Stimulated activated effector memory CD8-positive, alpha-beta T cell treated with anti-CD3 and anti-CD28 coated beads, Interleukin-12 subunit alpha, Interleukin-12 subunit beta, amount 100 ng/mL, for 72 hours (primary cell): ENCODE measurements around the gene SCYL1.

Source experiments
- ATAC-seq: fragments of 150-1000 bp; cut with Tn5 transposase; 2 replicates; pipeline ENCODE4 v1.10.0; 2021
- DNase-seq, 2 donors: peaks; one replicate each; pipeline ENCODE4 v3.0.0; 2021 to 2022; ENCODE audit warnings: low spot score in 2 of 2
- H3K27ac Mint-ChIP-seq: one replicate; pipeline ENCODE4 v1.8.0; 2022; ENCODE audit warnings: mild to moderate bottlenecking, mixed read lengths
- H3K36me3 Mint-ChIP-seq: one replicate; pipeline ENCODE4 v1.8.0; 2022; ENCODE audit warnings: mild to moderate bottlenecking, mixed read lengths
- H3K4me1 Mint-ChIP-seq: one replicate; pipeline ENCODE4 v1.8.0; 2022; ENCODE audit warnings: mixed read lengths
- H3K4me3 Mint-ChIP-seq: one replicate; pipeline ENCODE4 v1.8.0; 2022; ENCODE audit warnings: mild to moderate bottlenecking, mixed read lengths
- H3K9me3 Mint-ChIP-seq: one replicate; pipeline ENCODE4 v1.8.0; 2022; ENCODE audit warnings: mixed read lengths

The SCYL1 gene

DNA sequence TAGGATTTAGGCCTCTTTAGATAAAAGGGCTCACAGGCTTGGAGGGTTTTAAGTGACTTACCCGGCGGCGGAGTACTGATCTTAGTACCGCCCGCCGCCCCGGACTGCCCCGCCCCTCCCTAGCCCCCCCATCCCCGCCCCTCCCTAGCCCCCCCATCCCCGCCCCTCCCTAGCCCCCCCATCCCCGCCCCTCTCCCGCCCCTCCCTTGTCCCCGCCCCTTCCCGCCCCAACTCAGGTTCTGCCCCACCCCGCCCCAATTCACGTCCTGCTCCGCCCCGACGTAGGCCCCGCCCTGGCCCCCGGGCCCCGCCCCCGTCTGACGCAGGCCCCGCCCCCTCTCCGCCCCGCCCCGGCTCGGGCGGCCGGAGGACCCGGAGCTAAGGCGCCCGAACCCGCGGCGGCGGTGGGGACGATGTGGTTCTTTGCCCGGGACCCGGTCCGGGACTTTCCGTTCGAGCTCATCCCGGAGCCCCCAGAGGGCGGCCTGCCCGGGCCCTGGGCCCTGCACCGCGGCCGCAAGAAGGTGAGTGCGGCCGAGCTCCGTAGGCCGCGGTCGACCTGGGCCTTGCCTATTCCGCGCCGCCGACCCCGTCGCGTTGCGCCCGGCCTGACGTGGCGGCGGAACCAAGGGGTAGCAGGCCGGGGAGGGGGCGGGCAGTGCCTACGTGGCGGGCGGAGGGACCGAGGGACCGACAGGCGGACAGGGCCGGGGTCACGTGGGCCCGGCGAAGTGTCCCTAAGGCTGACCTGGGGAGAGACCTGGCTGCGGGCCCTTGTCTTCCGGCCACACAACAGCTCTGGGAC is at the start of gene SCYL1:
Gene SCYL1 (plus strand): TSS at position 343 of the 805 bp plus-strand sequence. CDS start 71 bp downstream, at position 414.
- Mint-ChIP-seq H3K9me3 (no peaks in the 10 kb centered on the region), H3K4me1 (peaks cover 46% of the 10 kb centered on the region), H3K4me3 (peak within 1 kb of the TSS; percentile 84), H3K27ac (peak within 1 kb of the TSS; percentile 90), H3K36me3 (peaks cover 25% of the 10 kb centered on the region)
- ATAC-seq (peak; percentile 87), DNase-seq (peak; percentile 74 to 86)

DNA sequence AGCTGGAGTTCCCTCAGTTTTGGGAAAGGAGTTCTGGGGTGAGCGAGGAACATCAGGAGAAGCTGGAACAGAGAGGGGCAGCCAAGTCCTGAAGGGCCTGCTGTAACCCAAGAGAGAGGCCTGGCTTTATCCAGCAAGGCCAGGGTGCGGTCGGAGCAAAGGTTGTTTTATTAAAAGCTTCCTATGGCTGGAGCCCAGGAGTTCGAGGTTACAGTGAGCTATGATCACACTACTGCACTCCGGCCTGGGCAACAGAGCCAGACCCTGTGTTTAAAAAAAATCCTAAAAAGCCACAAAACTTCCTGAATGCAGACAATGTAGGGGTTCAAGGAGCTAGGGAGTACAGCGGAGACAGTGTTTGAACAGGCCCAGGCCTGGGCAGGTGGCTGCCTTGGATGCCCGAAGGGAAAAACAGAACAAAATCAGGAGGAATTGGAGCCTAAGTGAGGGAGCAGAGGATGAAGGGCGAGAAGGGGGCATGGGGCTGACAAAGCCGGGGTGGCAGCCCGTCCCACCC is 48.2 kb upstream of the SCYL1 start:
- H3K27ac Mint-ChIP-seq = peak overlapping the region; percentile 98
- peaks cover 31% of the 10 kb centered on the region for H3K4me1 Mint-ChIP-seq
- H3K4me3 Mint-ChIP-seq = peak overlapping the region; percentile 95
- no peak for DNase-seq
- ATAC-seq = no peak
- H3K36me3 Mint-ChIP-seq = peaks cover 22% of the 10 kb centered on the region
- no peaks in the 10 kb centered on the region for H3K9me3 Mint-ChIP-seq

DNA sequence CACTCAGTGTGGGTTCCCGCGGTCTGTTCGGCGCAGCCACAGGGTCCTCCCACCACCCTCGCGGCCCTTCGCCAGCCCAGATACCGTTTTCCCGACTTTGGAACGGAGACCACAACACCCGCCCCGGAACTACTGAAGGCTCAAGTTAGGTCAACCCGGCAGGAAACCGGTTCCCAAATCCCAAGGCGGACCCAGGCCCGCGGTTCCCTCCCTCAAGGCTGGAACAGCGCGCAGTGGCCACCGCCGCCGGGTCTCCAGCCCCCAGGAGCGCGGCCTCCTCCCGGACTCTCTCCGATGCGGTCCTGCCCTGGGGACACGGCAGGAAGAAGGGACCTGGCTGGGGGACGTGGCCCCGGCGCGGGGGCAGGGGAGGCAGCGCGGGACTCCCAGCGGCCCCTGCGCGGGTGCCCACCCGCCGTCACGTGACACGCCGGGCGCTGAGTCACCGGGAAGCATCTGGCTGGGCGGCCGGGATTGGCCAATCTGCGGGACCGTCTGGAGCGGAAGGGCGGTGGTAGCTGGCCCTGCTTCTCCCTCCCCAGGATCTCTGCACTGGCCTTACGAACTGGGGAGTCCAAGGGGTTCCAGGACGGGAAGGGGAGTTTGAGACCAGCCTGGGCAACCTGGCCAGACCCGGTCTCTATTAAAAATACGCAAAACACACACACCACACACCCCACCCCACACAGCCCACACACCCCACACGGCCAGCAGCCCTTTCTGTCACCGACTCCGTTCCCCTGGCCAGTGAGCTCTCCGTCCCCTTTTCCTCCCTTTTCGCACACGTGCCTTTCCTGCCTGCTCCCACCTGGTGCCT is 47.5 kb upstream of the SCYL1 start:
- no peaks in the 10 kb centered on the region for H3K9me3 Mint-ChIP-seq
- H3K4me3 Mint-ChIP-seq = peak overlapping the region; percentile 95
- peaks cover 25% of the 10 kb centered on the region for H3K4me1 Mint-ChIP-seq
- H3K36me3 Mint-ChIP-seq = peaks cover 22% of the 10 kb centered on the region
- peak overlapping the region; percentile 98 for H3K27ac Mint-ChIP-seq
- ATAC-seq (peak; percentile 93), DNase-seq (peak; percentile 87 to 96)

DNA sequence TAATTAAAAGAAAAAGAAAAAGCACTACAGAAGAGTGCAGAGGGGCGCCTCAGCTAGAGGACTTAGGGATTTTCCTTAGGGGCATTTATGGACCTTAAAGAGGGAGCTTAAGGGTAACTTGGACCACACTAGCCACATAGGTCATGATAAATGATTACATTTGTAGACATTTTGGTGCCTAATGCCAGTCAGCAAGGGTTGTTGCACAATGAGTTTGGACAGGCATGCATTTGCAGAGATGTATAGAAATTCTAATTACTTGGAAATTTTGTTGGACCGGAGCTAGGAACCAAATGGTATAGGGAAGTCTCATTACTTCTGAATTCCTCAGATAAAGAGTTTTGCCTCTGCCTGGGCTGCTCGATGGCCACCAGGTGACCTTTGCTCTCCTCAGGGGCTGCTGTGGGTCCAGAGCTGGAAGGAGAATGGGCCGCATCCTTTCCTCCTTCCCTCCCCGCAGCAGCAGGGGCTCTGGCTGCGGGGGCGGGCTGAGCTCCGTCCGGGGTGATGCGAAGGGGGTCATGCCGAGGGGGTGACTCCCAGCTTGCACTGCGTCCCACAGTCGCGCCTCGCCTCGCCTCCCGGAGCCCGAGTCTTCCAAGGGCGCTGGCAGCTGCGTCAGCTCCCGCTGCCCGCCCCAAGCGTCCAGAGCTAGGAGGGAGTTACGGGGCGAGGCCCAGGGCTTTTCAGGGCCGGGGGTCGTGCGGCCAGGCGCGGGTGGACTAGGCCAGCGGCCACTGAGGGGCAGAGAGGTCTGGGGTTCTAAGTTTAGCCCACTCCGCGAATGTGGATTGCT is 46.3 kb upstream of the SCYL1 start:
- DNase-seq (no peak), ATAC-seq (no peak)
- Mint-ChIP-seq H3K4me1 (peaks cover 25% of the 10 kb centered on the region), H3K9me3 (no peaks in the 10 kb centered on the region), H3K27ac (peak overlapping the region; percentile 98), H3K4me3 (peak overlapping the region; percentile 95), H3K36me3 (peaks cover 22% of the 10 kb centered on the region)

DNA sequence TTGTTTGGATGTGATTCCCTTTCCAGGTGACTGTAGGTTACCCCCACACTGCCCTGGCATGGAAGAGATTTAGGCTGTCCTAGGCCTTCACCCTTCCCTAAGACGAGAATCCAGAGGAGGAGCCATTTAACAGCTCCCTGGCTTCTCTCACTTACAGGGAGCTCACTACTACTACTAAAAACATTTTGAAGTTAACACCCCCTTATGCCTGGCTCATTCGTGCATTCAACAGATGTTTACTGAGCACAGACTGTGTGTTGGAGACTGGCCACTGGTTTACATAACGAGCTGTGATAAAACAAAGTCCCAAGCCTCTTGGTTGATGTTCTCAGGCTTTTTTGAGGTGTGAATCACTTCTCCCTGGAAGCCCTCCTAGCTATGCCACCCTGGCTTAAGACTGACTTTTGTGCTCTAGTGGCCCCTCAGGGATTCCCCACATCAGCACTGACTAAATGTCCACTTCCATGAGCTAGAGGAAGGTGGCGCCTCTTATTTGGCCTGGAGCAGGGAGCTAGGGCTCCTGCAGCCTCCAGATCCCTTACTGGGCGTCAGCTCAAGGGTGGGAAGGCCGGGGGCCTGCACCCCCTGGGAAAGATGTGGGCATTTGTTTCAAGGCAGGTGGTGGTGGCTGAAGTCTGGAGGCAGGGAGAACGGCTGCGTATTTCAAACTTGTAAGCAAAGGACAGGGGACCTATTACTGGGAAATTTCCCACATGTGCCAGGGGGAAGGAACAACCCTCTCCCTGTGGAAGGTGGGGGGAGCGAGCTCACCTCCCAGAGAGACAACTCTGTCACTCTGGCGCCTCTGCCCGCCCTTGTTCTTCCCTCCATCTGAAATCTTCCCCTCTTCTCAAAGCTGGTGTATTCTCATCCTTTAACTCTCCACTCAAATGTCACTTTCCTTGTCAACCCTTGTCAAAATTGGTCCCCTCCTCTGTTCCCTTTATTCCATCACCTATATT is 45.4 kb upstream of the SCYL1 start:
- Mint-ChIP-seq H3K4me3 (no peak overlapping the region), H3K27ac (peak overlapping the region; percentile 65), H3K36me3 (peaks cover 22% of the 10 kb centered on the region), H3K9me3 (no peaks in the 10 kb centered on the region), H3K4me1 (peaks cover 25% of the 10 kb centered on the region)
- ATAC-seq = no peak
- no peak for DNase-seq

DNA sequence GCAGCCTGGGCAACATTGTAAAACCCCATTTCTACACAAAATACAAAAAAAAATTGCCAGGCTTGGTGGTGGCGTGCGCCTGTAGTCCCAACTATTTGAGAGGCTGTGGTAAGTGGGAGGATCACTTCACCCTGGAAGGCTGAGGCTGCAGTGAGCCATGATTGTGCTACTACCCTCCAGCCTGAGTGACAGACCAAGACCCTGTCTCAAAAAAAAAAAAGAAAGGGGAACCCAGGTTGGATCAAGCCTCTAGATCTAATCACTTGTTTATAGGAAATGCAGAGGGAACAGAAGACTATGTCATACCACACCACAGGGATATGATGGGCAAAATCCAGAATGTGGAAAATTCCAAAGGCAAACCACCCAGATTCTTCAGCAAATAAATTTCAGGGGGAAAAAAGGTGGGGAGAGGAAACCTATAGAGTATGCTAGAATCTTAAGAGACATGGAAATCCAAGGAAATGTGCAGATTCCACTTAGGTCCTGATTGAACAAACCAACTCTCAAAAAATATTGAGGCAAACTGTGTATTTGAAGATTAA is 42.5 kb upstream of the SCYL1 start:
- Mint-ChIP-seq H3K36me3 (peaks cover 7% of the 10 kb centered on the region), H3K4me3 (no peak overlapping the region), H3K9me3 (no peaks in the 10 kb centered on the region), H3K27ac (no peak overlapping the region), H3K4me1 (peaks cover 15% of the 10 kb centered on the region)
- no peak for ATAC-seq
- no peak for DNase-seq

DNA sequence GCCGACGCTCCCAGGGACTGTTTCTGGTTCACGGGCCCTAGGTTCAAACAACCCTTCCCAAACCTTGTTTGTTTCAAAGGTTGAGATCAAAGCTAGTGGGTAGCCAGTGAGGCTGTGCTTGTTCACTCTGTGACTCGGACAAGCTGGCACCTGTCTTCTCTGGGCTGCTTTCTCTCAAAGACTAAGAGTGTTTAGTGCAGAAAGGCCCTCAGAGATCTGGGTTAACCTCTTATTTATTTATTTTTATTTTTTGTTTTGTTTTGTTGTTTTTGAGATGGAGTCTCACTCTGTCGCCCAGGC is 39.0 kb upstream of the SCYL1 start:
- H3K4me3 Mint-ChIP-seq = no peak overlapping the region
- H3K9me3 Mint-ChIP-seq = no peaks in the 10 kb centered on the region
- H3K27ac Mint-ChIP-seq = no peak overlapping the region

DNA sequence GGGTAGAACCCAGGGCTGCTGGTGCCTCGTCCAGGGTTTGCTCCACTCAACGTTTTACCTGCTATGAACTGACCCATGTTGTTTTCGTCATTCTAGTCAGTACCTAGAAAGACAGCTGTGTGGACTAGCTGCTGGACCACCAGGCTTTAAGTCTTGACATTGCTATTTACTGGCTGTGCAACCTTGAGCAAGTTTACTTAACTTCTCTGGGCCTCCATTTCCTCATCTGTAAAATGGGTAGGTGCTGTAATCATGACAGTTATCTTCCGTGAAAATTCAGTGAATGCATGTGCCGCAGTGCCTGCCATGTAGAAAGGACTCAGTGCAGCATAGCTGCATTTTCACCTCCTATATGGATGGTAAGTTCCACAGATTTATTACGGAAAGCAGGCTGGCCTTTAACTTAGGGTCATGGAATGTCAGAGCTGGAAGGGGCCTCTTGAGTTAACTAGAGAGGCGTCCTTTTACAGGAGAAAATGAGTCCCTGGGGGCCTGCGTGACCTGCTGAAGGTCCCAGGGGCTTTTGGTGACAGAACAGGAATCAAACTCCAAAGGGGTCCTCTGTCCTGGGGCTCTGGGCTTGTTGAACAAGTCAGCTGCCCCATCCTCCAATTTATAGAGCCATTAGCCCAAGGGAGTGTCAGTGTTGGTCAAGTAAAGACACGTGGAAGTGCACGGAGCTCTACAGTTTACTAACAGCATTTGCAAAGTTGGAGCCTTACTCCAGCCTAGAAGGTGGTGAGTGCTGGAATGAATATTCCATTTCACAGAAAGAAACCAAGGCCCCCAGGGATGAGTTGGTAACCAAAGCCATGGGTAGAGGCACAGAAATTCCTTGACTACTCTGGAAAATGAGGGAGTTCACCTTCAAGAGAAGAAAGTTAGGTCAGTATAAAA is 38.1 kb upstream of the SCYL1 start:
- Mint-ChIP-seq H3K9me3 (no peaks in the 10 kb centered on the region), H3K36me3 (no peaks in the 10 kb centered on the region), H3K4me1 (peaks cover 27% of the 10 kb centered on the region), H3K27ac (peak overlapping the region; percentile 50), H3K4me3 (no peak overlapping the region)
- ATAC-seq (no peak), DNase-seq (no peak)

More for the DNA sequence above, 39.0 kb upstream of the SCYL1 start:
- Mint-ChIP-seq H3K36me3 (no peaks in the 10 kb centered on the region), H3K4me1 (peaks cover 26% of the 10 kb centered on the region)
- ATAC-seq = no peak
- no peak for DNase-seq

DNA sequence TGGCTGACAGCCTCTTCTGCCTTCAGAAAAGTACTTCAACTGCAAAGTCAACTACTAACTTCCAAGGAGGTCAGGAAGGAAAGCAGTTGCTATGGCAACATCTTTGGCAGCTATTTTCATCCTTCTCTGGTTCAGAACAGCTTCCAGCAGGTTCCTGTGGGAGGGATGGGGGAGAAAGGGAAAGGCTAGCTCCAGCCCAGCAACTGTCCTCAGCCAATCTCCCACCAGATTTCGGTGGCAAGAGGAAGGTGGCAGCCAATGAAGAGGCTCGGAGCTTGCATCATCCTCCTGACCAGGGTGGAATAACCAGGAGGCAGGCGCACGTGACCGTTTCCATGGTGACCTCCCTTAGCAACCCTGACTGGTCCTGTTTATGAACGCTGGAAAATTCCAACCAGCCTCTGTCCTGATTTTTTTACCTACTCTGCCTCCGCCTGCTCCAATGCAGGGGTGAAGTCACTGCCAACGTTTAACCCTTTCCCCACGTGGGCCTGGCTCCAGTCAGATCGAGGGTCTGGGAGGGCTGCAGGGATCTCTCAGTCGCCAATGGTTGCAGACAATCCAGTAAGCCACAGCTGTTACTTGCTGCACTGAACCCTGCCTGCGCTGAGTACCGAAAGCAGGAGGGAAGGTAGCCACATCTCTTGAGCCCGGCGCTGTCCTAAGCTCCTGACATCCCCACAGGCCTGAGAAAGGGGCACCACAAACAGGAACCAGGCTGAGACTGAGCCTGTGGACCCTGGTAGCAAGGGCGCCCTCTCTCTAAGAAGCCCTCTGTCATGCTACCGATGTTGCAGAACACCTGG is 37.2 kb upstream of the SCYL1 start:
- DNase-seq (no peak), ATAC-seq (peak; percentile 37)
- H3K36me3 Mint-ChIP-seq = no peaks in the 10 kb centered on the region
- no peak overlapping the region for H3K4me3 Mint-ChIP-seq
- no peaks in the 10 kb centered on the region for H3K9me3 Mint-ChIP-seq
- H3K27ac Mint-ChIP-seq = no peak overlapping the region
- peaks cover 35% of the 10 kb centered on the region for H3K4me1 Mint-ChIP-seq

DNA sequence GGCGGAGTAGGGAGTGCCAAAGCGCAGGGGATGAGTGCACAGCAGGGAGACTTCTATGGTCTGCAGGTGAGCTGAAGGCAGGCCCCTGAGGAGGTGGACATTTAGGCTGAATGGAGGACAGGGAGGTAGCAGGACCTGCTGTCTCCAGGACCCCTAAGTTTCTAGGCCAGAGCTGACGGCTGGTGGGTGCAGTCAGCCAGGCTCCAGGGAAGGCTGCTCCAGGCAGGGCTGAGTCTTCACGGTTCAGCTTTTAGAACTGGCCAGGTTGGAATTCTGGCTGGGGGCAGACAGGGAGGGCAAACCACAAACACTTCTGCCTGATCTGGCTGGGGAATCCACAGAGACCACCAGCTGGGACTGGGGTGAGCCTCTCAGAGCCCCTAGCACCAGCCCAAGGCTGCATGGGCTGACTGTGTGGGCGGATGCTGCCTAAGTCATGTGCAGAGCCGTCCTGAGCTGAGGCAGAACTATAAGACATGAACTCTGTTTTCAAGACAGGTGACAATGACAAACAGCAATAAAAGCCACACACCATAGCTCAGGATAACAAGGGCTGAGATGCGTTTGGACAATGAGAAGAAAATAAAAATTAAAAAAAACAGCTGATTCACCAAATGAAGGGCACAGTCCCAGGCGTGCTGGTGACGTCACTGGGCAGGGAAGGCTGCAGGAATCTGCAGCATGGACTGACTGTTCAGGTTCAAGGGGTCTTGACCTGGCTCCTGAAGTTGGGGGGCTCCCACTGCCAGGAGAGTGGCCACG is 36.4 kb upstream of the SCYL1 start:
- no peak overlapping the region for H3K4me3 Mint-ChIP-seq
- no peak for DNase-seq
- no peaks in the 10 kb centered on the region for H3K9me3 Mint-ChIP-seq
- H3K27ac Mint-ChIP-seq = no peak overlapping the region
- no peak for ATAC-seq
- peaks cover 6% of the 10 kb centered on the region for H3K36me3 Mint-ChIP-seq
- H3K4me1 Mint-ChIP-seq = peaks cover 43% of the 10 kb centered on the region

DNA sequence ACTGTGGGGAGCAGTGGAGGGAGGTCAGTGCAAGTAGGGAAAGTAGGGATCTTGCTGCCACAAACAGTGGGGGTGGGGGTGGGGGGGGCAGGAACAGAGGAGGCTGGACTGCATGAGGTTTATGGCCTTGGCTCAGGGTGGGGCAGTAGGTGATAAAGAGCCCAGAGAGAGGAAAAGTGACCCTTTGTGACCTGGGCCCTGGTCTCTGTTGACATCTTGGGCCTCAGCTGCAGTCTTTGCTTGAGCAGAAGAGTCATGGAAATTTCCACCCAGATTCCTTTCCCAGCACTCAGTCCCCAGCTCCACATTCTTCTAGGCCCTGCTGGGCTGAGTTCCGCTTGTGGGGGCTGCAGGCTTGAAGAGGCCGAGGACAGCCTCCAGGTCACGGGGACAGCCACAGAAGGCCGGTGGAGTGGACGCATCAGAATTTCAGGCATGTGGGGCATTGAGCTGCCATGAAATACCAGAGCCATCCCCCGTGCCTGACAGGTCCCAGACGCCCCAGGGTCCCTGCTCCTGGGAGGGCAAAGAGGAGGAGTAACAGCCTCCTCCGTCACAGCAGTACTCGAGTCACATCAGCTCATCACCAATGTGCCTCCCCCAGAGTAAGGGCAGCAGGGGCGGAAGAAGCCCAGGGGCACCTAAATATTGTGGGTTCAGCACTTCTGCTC is 35.7 kb upstream of the SCYL1 start:
- DNase-seq = no peak
- H3K4me1 Mint-ChIP-seq = peaks cover 48% of the 10 kb centered on the region
- H3K36me3 Mint-ChIP-seq = peaks cover 6% of the 10 kb centered on the region
- no peaks in the 10 kb centered on the region for H3K9me3 Mint-ChIP-seq
- no peak overlapping the region for H3K27ac Mint-ChIP-seq
- no peak for ATAC-seq
- H3K4me3 Mint-ChIP-seq = no peak overlapping the region
